AG09319 (cell line): ENCODE data around the gene SLC4A5.

Experiments
- DNase-seq: peaks from one replicate; pipeline ENCODE4 v3.0.0-alpha.2; 2010; ENCODE audit warnings: low read depth; ENCODE audit errors: extremely low read depth
- CTCF ChIP-seq: IDR thresholded peaks from 2 replicates; pipeline ENCODE4 v1.5.1; 2011; ENCODE audit warnings: low read depth, mild to moderate bottlenecking, inconsistent platforms, low read length, moderate library complexity

Gene SLC4A5

GRCh38 chr2:74179063-74179865 is 164.0 kb downstream of the SLC4A5 start:
- no peak for DNase-seq

GRCh38 chr2:74178211-74179062 is 164.8 kb downstream of the SLC4A5 start, which contains the start of gene MOB1A:
MOB1A (minus strand) TSS chr2:74178879; CDS start chr2:74178674, 205 bp downstream.
- DNase-seq, result peak; percentile 94
- no peak for TF ChIP-seq CTCF

More at GRCh38 chr2:74179063-74179865, 164.0 kb downstream of the SLC4A5 start:
- TF ChIP-seq CTCF, result peak; percentile 21

- no peak for DNase-seq
- no peak for TF ChIP-seq CTCF
These were observed 165.5 kb downstream of the SLC4A5 start for GRCh38 chr2:74177696-74178095.

- no peak for DNase-seq
These were observed 168.3 kb downstream of the SLC4A5 start for GRCh38 chr2:74174909-74175308.

GRCh38 chr2:74168739-74169138 is 174.5 kb downstream of the SLC4A5 start:
- no peak for DNase-seq
- TF ChIP-seq CTCF, result no peak

More at GRCh38 chr2:74174909-74175308, 168.3 kb downstream of the SLC4A5 start:
- no peak for TF ChIP-seq CTCF
